ENCODE measurements around the gene CNTNAP2.
A peak's percentile ranks its signal among the peaks of the same experiment; 100 is the strongest.
"Not testable (repeated sequence)": the region's sequence is repeated elsewhere in the genome, so short reads cannot be mapped to it uniquely, and the experiment has no call there.

CNTNAP2 gene

GRCh38 chr7:148050492-148051158, 1934.0 kb downstream of the CNTNAP2 start:
- DNase-seq = no peak
- H3K4me3 Mint-ChIP-seq = no peak overlapping the region
- no peaks in the 10 kb centered on the region for H3K27me3 Mint-ChIP-seq
- H3K9me3 Mint-ChIP-seq = no peaks in the 10 kb centered on the region
- H3K4me1 Mint-ChIP-seq = no peaks in the 10 kb centered on the region
- no peaks in the 10 kb centered on the region for H3K36me3 Mint-ChIP-seq
- CTCF ChIA-PET = no interaction called here
- no peak overlapping the region for H3K27ac Mint-ChIP-seq

- no peaks in the 10 kb centered on the region for H3K9me3 Mint-ChIP-seq
- no peaks in the 10 kb centered on the region for H3K27me3 Mint-ChIP-seq
- peaks cover 2% of the 10 kb centered on the region for H3K4me1 Mint-ChIP-seq
- CTCF ChIA-PET = no interaction called here
- no peak for DNase-seq
- no peak overlapping the region for H3K27ac Mint-ChIP-seq
- no peak overlapping the region for H3K4me3 Mint-ChIP-seq
- H3K36me3 Mint-ChIP-seq = no peaks in the 10 kb centered on the region
Measured at GRCh38 chr7:148056406-148056805, 1939.8 kb downstream of the CNTNAP2 start.

GRCh38 chr7:148058092-148058491, 1941.5 kb downstream of the CNTNAP2 start:
- H3K4me1 Mint-ChIP-seq = peaks cover 2% of the 10 kb centered on the region
- H3K27me3 Mint-ChIP-seq = no peaks in the 10 kb centered on the region
- no peak overlapping the region for H3K4me3 Mint-ChIP-seq
- H3K36me3 Mint-ChIP-seq = no peaks in the 10 kb centered on the region
- no peaks in the 10 kb centered on the region for H3K9me3 Mint-ChIP-seq
- CTCF ChIA-PET = no interaction called here
- H3K27ac Mint-ChIP-seq = no peak overlapping the region
- no peak for DNase-seq

GRCh38 chr7:148058753-148059152, 1942.2 kb downstream of the CNTNAP2 start:
- Mint-ChIP-seq H3K27me3 (no peaks in the 10 kb centered on the region), H3K36me3 (no peaks in the 10 kb centered on the region), H3K9me3 (no peaks in the 10 kb centered on the region), H3K4me1 (peaks cover 2% of the 10 kb centered on the region), H3K4me3 (no peak overlapping the region), H3K27ac (no peak overlapping the region)
- DNase-seq = no peak
- CTCF ChIA-PET = no interaction called here

- H3K4me1 Mint-ChIP-seq = peaks cover 2% of the 10 kb centered on the region
- H3K4me3 Mint-ChIP-seq = no peak overlapping the region
- no peaks in the 10 kb centered on the region for H3K27me3 Mint-ChIP-seq
- CTCF ChIA-PET = no interaction called here
- no peaks in the 10 kb centered on the region for H3K9me3 Mint-ChIP-seq
- no peak overlapping the region for H3K27ac Mint-ChIP-seq
- DNase-seq = no peak
- no peaks in the 10 kb centered on the region for H3K36me3 Mint-ChIP-seq
Measured at GRCh38 chr7:148060724-148061123, 1944.1 kb downstream of the CNTNAP2 start.

GRCh38 chr7:148078111-148078510, 1961.5 kb downstream of the CNTNAP2 start:
- H3K4me1 Mint-ChIP-seq, H3K9me3 Mint-ChIP-seq, DNase-seq, H3K27me3 Mint-ChIP-seq, H3K36me3 Mint-ChIP-seq, H3K27ac Mint-ChIP-seq, H3K4me3 Mint-ChIP-seq, CTCF ChIA-PET: not testable (repeated sequence)

- no peak for DNase-seq
- Mint-ChIP-seq H3K4me3 (no peak overlapping the region), H3K27me3 (no peaks in the 10 kb centered on the region), H3K27ac (no peak overlapping the region), H3K4me1 (no peaks in the 10 kb centered on the region), H3K36me3 (no peaks in the 10 kb centered on the region), H3K9me3 (no peaks in the 10 kb centered on the region)
- CTCF ChIA-PET = no interaction called here
Measured at GRCh38 chr7:148079206-148080080, 1962.8 kb downstream of the CNTNAP2 start.

- CTCF ChIA-PET = no interaction called here
- H3K27ac Mint-ChIP-seq = no peak overlapping the region
- no peak for DNase-seq
- no peaks in the 10 kb centered on the region for H3K9me3 Mint-ChIP-seq
- no peak overlapping the region for H3K4me3 Mint-ChIP-seq
- no peaks in the 10 kb centered on the region for H3K4me1 Mint-ChIP-seq
- H3K36me3 Mint-ChIP-seq = no peaks in the 10 kb centered on the region
- H3K27me3 Mint-ChIP-seq = peaks cover 4% of the 10 kb centered on the region
Measured at GRCh38 chr7:148083448-148083847, 1966.8 kb downstream of the CNTNAP2 start.

- peak; percentile 37 for DNase-seq
- Mint-ChIP-seq H3K36me3 (no peaks in the 10 kb centered on the region), H3K27ac (no peak overlapping the region), H3K4me3 (no peak overlapping the region), H3K4me1 (no peaks in the 10 kb centered on the region), H3K9me3 (no peaks in the 10 kb centered on the region), H3K27me3 (peaks cover 4% of the 10 kb centered on the region)
- CTCF ChIA-PET = no interaction called here
Measured at GRCh38 chr7:148084138-148084537, 1967.5 kb downstream of the CNTNAP2 start.

- CTCF ChIA-PET = interaction anchor here (0.7 kb wide), 1 partner anchor 544 kb away, joined by 3 read pairs; no protein-coding TSS in a partner anchor
- Mint-ChIP-seq H3K27ac (no peak overlapping the region), H3K27me3 (no peaks in the 10 kb centered on the region), H3K4me3 (no peak overlapping the region), H3K36me3 (no peaks in the 10 kb centered on the region), H3K4me1 (no peaks in the 10 kb centered on the region), H3K9me3 (no peaks in the 10 kb centered on the region)
- DNase-seq = no peak
Measured at GRCh38 chr7:148091882-148092281, 1975.3 kb downstream of the CNTNAP2 start.

- H3K9me3 Mint-ChIP-seq = no peaks in the 10 kb centered on the region
- CTCF ChIA-PET = no interaction called here
- no peak overlapping the region for H3K27ac Mint-ChIP-seq
- no peaks in the 10 kb centered on the region for H3K4me1 Mint-ChIP-seq
- no peak for DNase-seq
- no peaks in the 10 kb centered on the region for H3K36me3 Mint-ChIP-seq
- H3K27me3 Mint-ChIP-seq = no peaks in the 10 kb centered on the region
- no peak overlapping the region for H3K4me3 Mint-ChIP-seq
Measured at GRCh38 chr7:148093375-148094166, 1977.0 kb downstream of the CNTNAP2 start.

GRCh38 chr7:148095066-148095465, 1978.5 kb downstream of the CNTNAP2 start:
- no peaks in the 10 kb centered on the region for H3K9me3 Mint-ChIP-seq
- DNase-seq = no peak
- no peaks in the 10 kb centered on the region for H3K27me3 Mint-ChIP-seq
- H3K4me3 Mint-ChIP-seq = no peak overlapping the region
- no peaks in the 10 kb centered on the region for H3K4me1 Mint-ChIP-seq
- CTCF ChIA-PET = no interaction called here
- no peaks in the 10 kb centered on the region for H3K36me3 Mint-ChIP-seq
- no peak overlapping the region for H3K27ac Mint-ChIP-seq

GRCh38 chr7:148104136-148104716, 1987.6 kb downstream of the CNTNAP2 start:
- H3K4me1 Mint-ChIP-seq = no peaks in the 10 kb centered on the region
- CTCF ChIA-PET = no interaction called here
- no peak for DNase-seq
- H3K36me3 Mint-ChIP-seq = no peaks in the 10 kb centered on the region
- no peaks in the 10 kb centered on the region for H3K27me3 Mint-ChIP-seq
- H3K4me3 Mint-ChIP-seq = no peak overlapping the region
- H3K27ac Mint-ChIP-seq = no peak overlapping the region
- H3K9me3 Mint-ChIP-seq = peaks cover 3% of the 10 kb centered on the region

- CTCF ChIA-PET = no interaction called here
- H3K4me1 Mint-ChIP-seq = no peaks in the 10 kb centered on the region
- no peak overlapping the region for H3K4me3 Mint-ChIP-seq
- peaks cover 3% of the 10 kb centered on the region for H3K9me3 Mint-ChIP-seq
- H3K27ac Mint-ChIP-seq = no peak overlapping the region
- no peak for DNase-seq
- no peaks in the 10 kb centered on the region for H3K27me3 Mint-ChIP-seq
- H3K36me3 Mint-ChIP-seq = no peaks in the 10 kb centered on the region
Measured at GRCh38 chr7:148104924-148105323, 1988.3 kb downstream of the CNTNAP2 start.
